SKM-1 treated with dmso at 0.1 percent for 144 hours (cell line): ENCODE data around the gene CDK11B.
"Not testable (repeated sequence)": the region's sequence is repeated elsewhere in the genome, so short reads cannot be mapped to it uniquely, and the experiment has no call there.

Source experiments
- DNase-seq: peaks from one replicate; lab custom pipeline; 2025; ENCODE audit not compliant: unreplicated experiment; lab: John Stamatoyannopoulos, UW

CDK11B gene

DNA sequence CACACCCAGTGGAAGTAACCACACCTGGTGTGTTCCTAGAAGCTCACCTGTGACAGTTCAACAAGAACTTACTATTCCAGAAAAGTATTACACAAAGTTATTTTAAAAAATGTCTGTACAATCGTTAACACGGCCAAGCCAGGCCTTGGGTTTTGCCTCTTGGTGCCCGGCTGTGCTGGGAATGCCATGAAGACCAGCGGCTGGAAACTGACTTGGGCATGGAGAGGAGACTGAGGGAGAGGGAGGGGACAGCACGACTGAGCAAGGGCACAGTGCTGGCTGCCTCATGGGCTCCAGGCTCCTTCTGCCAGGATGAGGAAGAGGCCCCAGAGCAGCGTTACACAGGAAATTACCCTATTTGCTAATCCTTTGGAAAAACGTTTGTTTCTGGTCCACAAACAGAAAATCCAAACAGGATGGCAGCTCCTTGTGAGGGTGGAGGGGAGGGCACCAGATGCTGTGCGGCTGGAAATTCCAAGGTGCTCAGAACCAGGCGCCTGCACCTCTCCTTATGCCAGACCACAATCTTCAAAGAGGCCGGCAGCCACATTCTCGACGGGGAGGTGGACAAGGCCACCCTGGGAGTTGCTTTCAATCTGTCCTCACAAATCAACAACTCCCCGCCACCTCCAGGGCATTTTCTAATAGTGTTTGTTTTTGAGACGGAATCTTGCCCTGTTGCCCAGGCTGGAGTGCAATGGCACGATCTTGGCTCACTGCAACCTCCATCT, 4.2 kb upstream of the CDK11B start:
- DNase-seq, result not testable (repeated sequence)

DNA sequence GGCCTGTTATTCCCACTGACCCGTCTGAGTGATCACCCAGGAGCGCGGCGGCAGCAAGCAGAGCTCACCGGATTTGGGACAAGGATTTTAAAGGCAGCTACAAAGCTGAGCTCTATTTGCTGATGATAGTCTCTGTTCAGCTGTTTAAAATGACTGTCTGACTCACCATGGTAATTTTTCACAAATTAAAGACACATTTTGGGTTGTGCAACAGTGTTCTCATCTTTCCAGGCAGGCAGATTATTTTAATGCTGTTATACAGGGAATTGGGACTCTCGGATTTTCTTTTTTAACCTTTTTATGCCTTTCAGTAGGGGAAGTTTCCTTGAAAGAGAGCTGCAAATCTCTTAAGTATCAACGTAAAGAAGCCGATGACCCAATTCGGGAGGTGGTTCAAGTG, 3.6 kb upstream of the CDK11B start:
- DNase-seq, result not testable (repeated sequence)

DNA sequence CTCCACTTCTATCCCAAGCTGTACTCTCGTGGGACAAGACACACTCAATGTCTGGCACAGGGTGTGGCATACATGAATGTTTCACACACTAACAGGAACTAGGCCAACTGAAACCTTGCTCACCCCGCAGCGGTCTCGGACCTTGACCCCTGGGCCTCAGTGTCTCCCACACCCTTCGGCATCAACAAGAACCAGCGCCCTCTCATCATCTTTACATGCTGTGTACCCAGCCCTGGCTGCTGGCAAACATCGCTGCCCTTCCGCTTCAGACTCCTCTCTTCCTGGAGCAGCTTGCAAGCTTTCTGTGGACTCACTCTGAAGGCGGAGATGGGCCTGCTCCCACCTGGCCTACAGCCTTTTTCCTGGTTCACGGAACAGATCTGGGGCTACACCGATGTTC, 10.5 kb downstream of the CDK11B start:
- not testable (repeated sequence) for DNase-seq

DNA sequence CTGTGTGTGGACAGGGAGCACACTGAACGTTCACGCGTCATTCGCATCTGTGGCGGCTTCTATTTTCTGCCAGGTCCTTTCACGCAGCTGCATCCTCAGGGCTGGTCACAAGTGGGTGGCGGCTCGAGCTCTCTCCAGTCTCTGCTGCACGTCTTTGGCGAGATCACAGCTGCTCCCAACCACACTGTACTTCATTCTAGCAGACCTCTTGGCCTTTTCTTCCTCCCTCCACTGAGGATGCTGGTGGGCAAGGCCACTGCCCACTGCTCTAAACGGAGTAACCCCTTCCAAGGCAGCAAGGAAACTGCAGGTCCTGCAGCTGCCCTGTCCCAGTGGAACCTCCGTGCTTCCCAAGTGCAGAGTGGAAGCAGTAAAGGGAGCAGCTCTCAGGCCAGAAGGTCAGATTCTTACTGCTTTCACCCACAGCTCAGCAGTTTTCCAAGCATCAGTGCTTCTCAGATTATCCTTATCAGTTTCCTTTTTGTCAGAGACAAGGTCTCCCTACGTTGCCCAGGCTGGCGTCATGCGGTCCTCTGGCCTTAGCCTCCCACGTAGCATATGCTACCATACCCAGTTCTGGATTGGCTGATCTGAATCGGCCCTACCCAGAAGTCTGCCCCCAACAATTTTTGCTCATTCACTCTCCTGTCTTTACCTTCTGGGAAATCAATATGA, 11.1 kb downstream of the CDK11B start:
- DNase-seq, result not testable (repeated sequence)

DNA sequence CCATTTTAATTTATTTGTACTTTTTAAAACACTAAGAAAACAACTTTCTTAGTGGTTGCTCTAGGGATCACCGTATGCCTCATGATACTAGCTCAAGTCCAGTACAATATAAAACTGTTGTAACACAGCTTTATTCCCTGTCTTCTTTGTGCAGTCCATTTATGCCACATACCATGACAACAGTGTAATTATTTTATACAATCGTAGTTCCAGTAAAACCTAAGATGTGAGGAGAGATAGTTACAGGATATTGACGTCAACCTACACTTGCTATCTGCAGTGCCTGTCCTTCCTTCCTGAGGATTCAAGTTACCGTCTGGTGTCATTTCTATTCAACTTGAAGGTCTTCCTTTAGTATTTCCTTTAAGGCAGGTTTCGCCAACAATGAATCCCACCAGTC, 12.5 kb downstream of the CDK11B start:
- DNase-seq, result not testable (repeated sequence)

DNA sequence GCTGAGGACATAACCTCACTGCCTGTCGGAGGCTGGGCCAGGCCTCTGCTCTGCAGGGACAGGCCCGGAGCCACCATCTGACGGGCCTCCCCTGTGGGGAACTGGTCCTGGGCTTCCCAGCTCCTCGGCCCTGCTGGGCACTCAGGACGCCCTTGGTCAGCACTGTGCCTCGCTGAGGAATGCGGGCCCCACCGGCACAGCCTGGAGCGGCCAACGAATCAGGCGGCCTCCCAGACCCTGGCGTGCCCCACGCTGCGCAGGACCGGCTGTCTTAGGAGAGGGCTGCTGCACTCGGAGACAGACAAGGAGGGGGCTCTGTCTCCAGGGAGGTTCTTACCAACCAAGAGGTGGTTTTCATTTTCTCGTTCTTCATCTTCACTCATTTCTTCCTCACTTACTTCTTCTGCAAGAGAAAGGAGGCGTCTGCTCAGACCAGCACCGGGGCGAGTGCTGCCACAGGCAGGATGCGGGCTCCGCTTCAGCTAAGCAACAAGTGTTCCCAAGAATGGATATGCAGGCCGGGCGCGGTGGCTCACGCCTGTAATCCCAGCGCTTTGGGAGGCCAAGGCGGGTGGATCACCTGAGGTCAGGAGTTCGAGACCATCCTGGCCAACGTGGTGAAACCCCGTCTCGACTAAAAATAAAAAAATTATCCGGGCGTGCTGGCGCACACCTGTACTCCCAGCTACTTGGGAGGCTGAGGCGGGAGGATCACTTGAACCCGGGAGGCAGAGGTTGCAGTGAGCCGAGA, 17.9 kb downstream of the CDK11B start:
- not testable (repeated sequence) for DNase-seq

DNA sequence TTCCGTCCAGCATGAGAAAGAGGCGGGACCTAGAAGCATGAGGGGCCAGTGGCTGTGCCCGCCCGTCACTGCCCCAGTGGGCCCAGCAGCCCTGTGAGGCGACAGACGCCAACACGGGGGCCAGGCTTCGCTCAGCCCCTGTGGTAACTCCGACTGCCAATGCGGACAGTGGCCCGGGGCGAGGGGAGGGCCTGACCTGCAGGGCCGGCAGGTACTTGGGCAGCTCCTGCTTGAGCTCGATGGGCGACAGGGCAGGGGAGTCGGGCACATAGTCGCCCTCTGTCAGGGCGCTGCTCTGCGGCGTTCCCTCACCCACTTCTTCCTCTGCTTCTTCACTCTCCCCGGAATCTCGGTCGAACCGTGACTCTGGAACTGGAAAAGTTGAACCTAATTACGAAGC, 18.7 kb downstream of the CDK11B start:
- DNase-seq, result not testable (repeated sequence)

DNA sequence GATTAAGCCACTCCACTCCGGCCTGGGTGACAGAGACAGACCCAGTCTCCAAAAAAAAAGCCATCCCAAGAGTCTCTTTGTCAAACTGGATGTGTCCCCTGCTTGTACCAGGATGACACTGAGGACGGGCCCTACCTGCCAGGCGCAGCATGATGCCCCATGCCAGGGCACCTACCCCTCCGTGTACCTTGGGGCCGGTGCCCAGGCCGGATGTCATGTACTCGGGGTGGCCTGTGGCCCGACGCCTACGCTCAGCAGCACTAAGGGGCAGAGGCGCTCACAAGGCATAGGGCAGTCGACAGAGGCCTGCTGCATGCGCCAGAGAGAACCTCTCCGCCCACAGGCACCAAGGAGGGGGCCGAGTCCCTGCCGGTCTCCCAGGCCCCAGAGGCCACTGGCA, 19.4 kb downstream of the CDK11B start:
- not testable (repeated sequence) for DNase-seq

DNA sequence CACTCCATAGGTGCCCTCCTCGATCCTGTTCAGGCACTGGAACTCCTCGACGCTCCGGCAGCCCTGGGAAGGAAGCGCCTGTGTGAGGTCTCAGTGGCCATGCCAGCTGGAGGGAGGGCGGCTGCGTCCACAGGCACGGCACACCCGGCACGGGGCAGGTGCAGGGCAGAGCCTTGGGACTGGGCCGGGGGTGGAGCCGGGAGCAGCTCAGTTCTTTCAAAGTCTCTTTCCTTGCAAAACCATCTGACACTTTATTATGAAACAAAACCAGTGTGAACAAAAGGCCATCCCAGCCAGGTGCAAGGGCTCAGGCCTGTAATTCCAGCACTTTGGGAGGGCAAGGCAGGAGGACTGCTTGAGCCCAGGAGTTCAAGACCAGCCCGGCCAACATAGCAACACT, 20.3 kb downstream of the CDK11B start:
- DNase-seq, result not testable (repeated sequence)

DNA sequence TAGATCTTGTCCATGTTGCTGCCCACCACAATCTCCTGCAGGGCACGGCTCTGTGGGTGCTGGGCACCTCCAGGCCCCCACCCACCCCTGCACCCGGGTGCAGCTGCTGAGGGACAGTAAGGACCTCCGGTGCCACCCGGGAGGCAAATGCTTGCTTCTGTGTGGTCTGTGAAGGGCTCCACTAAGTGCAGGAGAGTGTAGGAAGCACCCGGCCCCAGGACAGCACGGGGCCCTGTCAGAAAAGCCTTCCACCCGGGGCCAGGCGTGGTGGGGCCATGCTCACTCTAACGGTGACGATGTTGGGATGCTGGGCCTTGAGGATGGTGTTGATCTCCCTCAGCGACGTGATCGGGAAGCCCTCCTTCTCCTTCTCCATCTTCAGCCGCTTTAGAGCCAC, 21.3 kb downstream of the CDK11B start:
- DNase-seq, result not testable (repeated sequence)

DNA sequence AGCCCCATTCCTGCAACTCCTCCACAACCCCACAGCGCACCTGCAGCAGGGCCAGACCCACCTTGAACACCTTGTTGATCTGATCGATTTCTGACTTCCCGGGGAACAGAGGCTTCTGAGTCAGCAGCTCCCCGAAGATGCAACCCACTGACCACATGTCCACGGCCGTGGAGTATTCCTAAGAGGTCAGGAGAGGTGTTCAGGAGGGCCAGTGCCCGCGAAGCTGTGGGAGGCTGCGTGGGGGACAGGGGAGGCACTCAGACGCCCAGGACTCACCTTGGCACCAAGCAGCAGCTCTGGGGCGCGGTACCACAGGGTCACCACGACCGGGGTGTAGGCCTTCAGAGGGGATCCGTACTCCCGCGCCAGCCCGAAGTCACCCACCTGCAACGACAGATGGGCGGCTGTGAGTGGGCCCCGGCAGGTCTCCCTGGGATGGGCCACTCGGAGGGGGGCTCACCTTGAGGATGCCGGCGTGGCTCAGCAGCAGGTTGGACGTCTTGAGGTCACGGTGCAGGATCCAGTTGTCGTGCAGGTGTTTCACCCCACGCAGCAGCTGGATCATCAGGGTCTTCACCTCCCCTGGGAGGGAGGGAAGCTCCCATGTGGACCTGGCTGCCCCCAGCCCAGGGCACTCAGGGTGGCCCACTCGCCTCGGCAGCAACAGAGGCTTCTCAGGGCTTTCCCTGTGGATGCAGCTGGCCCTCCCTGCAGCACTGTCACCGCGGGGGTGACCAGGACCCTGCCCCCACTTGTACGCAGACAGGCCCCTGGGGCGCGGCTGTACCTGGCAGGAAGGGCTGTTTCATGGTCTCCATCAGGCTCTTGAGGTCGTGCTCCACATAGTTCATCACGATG, 22.0 kb downstream of the CDK11B start:
- DNase-seq, result not testable (repeated sequence)

DNA sequence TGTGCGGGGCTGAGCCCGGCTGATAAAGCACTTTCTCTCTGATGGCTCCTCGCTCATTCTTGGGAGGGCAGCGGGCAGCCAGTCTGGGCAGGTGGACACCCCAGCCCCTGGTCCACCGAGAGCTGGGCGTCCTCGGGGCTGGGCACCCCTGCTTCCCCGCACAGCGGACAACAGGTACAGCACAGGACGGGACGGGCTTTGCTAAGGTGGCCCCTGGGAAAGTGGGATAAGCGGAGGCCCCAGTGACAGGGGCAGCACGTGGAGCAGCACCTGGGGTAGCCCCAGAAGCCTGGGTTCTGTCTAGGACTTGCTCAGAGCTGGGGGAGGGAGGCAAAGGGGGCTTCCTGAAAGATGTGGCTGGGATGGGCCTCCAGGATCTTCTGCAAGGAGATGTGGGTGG, 24.2 kb downstream of the CDK11B start:
- DNase-seq, result not testable (repeated sequence)

DNA sequence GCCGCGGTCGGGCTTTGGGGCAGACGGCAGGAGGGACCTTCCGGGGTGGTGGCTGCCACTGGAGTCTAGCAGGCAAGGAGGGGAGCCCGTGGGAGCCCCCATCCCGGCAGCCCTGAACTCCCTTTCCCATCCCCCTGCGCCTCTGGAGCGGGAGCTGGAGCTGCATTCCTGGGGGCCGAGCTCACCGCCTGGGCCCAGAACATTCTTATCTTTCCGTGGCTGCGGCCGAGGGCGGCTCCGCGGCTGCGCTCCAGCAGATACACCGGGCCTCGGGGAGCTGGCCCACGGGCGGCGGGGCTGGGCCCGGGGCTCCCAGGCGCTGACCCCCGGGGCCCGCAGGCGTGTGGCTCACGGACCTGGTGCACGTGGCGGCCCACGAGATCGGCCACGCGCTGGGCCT, 25.4 kb downstream of the CDK11B start:
- not testable (repeated sequence) for DNase-seq

DNA sequence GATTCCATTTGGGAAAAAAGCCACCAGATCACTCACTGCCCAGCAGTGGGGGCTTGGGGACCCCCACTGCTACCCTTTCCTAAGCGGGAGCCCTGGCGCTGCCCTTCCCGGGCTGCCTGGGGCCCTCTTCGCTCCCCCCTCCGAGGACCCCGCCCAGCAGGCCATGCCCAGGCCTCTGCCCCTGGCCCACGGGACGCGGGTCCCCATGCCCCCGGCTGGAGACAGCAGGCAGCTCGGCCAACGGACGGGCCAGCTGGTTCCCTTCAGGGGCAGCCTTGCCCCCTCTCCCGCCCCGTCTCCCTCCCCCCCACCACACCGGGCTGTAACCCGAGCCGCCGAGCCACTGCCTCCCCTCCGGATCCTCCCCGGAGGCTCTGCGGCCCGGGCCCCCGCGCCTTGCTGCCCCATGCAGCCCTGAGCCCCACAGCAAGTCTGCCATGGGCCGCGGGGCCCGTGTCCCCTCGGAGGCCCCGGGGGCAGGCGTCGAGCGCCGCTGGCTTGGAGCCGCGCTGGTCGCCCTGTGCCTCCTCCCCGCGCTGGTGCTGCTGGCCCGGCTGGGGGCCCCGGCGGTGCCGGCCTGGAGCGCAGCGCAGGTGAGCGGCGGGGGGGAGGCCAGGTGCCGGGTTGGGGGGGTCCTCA, 26.9 kb downstream of the CDK11B start, which contains the start of gene MMP23B:
Gene MMP23B, plus strand, starts transcription at position 392 of the 639 bp plus-strand sequence. Its CDS starts 46 bp downstream, at position 438.
- DNase-seq, result no peak

DNA sequence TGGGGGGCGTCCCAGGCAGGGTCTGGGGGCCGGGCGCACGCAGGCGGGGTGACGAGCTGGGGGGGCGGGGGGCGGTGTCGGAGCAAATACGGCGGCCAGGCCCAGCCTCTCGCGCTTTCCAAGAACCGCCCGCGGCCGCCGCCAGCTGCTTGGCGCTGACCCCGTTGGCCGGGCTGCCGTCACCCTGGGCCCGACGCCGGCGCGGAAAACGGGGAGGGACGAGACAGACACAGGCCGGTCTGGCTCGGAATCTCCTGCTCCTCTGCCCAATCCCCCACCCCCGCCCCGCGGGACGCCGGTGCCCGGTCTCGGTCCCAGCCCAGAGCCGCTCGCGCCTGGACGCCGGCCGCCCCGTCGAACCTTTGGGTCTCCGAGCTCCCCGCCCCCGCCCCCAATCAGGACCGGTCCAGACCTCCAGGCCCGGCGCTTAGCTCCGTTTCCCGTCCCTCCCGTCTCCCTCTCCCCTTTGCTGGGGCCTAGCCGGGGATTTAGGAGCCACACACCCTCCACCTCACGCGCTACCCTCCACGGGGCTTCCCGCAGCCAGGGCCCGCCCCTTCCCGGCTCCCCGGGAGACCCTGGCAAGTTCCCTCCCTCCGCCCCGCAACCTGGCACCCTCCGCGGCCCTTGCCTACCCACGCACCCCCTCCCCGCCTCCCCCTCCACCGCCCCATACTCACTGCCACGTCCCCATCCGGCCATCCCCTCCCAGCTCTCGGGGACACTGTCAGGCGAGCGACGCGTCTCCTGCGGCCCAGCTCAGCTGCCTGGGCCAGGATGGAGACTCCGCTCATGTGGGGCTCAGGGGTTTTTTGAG, 27.6 kb downstream of the CDK11B start:
- DNase-seq, result no peak

DNA sequence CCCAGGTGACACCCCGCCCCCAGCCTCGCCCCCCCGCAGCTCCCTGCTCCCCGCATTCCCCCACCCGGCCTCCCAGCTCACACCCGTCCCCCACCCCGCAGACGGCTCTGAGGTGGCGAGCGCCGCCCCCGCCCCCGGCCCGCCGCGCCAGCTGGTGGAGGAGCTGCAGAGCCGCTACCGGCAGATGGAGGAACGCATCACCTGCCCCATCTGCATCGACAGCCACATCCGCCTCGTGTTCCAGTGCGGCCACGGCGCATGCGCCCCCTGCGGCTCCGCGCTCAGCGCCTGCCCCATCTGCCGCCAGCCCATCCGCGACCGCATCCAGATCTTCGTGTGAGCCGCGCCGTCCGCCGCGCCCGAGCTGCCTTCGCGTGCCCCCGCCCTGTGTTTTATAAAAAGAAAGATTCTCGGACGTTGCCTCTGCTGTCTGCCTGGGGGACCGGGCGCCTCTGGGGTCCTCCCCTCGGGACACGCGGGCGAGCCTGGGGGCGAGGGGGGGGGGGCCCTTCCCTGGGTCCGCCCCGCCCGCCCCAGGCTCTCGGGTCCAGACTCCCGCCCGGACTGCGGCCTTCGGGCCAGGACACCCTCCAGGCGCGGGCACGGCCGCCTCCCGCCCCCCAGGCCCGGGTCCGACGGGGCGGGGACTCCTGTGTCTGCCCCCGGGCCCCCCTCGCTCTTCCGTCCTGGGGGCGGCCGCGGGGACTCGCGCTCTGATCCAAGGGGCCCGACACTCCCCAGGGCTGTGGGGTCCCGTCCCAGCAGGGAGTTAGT, 28.4 kb downstream of the CDK11B start:
- no peak for DNase-seq

DNA sequence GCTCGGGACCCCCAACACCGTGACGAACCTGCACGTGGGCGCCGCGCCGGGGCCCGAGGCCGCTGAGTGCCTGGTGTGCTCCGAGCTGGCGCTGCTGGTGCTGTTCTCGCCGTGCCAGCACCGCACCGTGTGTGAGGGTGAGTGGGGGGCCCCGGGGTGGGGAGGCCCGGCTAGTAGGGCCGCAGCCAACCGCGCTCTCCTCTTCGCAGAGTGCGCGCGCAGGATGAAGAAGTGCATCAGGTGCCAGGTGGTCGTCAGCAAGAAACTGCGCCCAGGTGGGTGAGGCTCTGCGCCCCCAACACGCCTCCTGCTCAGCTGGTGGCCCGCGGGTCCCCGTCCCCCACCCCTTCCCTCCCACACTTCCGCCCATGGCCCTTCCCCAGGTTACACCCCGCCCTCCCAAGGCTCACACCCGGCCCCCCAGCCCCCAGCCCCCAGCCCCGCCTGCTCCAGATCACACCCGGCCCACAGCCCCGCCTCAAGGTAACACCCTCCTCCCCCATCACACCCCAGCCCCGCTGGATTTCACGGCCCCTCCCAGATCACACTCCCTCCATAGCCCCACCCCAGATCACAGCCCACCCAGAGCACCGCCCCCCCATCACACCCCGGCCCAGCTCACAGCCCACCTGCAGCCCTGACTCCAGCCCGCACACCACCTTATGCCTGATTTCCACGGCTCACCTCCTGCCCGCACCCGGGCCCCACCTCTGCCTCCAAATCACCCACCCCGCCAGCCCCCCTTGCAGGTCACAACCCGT, 29.2 kb downstream of the CDK11B start:
- DNase-seq, result no peak
